ENCODE data around the gene RAB20. TPM values are rescaled to one million over a fixed set of nuclear protein-coding genes. Genes with fewer than 3 reads are reported as not detected.

RAB20 gene
- total RNA-seq, 1 experiment from 2014 or later, result 12.3 TPM

GRCh38 chr13:110498765-110499164 lies 62.8 kb downstream of the RAB20 start:
- H4K8ac ChIP-seq (replicated peaks; ENCODE audit: insufficient read length, low read depth, low read length), result no peak overlapping the region
- Mint-ChIP-seq H3K27ac (no peak overlapping the region), H3K27me3 (ENCODE audit: low read depth) (no peaks in the 10 kb centered on the region)

More at GRCh38 chr13:110498765-110499164, 62.8 kb downstream of the RAB20 start:
- no peak overlapping the region for H2AFZ ChIP-seq (ENCODE audit: low read length)
- no peak overlapping the region for H2BK15ac ChIP-seq (ENCODE audit: low read depth, low read length)
- no peak overlapping the region for H2BK120ac ChIP-seq (ENCODE audit: low read depth, low read length, poor library complexity, severe bottlenecking)
- H2BK5ac ChIP-seq (ENCODE audit: insufficient read length, low read length), result no peak overlapping the region
- Mint-ChIP-seq H3K4me3 (no peak overlapping the region), H3K9me3 (peaks cover 0 to 9% of the 10 kb centered on the region in 2 experiments; a peak in 1 of 5 replicates), H3K4me1 (no peaks in the 10 kb centered on the region), H3K36me3 (ENCODE audit: insufficient read depth in 1 of 3, low read depth in 3 of 3) (peaks cover 62 to 80% (median 80%) of the 10 kb centered on the region in 3 experiments)
- H3K18ac ChIP-seq (ENCODE audit: insufficient read length, low read depth, low read length), result no peak overlapping the region
- no peaks in the 10 kb centered on the region for H3K27me3 ChIP-seq (ENCODE audit: insufficient read depth, low read length)
- H4K91ac ChIP-seq (ENCODE audit: insufficient read length, low read depth, low read length), result no peak overlapping the region
- no peaks in the 10 kb centered on the region for H4K20me1 ChIP-seq (ENCODE audit: control insufficient read depth, insufficient read depth, insufficient read length)
- no peak overlapping the region for H3K56ac ChIP-seq (ENCODE audit: insufficient read length, low read depth, low read length)
- H3K9ac ChIP-seq (ENCODE audit: extremely low read depth, insufficient read length, low read length), result no peak overlapping the region
- no peaks in the 10 kb centered on the region for H3K79me2 ChIP-seq (ENCODE audit: insufficient read depth, low read length)
- no peaks in the 10 kb centered on the region for H3K23me2 ChIP-seq (ENCODE audit: insufficient read length, low read depth, low read length, poor library complexity, severe bottlenecking)
- H3K9me3 ChIP-seq (ENCODE audit: control insufficient read depth, low read depth, low read length), result no peaks in the 10 kb centered on the region
- TF ChIP-seq, protein P1, sequence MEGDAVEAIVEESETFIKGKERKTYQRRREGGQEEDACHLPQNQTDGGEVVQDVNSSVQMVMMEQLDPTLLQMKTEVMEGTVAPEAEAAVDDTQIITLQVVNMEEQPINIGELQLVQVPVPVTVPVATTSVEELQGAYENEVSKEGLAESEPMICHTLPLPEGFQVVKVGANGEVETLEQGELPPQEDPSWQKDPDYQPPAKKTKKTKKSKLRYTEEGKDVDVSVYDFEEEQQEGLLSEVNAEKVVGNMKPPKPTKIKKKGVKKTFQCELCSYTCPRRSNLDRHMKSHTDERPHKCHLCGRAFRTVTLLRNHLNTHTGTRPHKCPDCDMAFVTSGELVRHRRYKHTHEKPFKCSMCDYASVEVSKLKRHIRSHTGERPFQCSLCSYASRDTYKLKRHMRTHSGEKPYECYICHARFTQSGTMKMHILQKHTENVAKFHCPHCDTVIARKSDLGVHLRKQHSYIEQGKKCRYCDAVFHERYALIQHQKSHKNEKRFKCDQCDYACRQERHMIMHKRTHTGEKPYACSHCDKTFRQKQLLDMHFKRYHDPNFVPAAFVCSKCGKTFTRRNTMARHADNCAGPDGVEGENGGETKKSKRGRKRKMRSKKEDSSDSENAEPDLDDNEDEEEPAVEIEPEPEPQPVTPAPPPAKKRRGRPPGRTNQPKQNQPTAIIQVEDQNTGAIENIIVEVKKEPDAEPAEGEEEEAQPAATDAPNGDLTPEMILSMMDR (conservative IDR thresholded peaks at IDR 0.05), result no peak
- H2BK12ac ChIP-seq (ENCODE audit: insufficient read length, low read depth, low read length), result no peak overlapping the region
- H3K79me1 ChIP-seq (ENCODE audit: insufficient read depth, low read depth, low read length, poor library complexity, severe bottlenecking), result no peaks in the 10 kb centered on the region
- H3K4me1 ChIP-seq (ENCODE audit: insufficient read depth, low read length), result no peaks in the 10 kb centered on the region
- no peak for DNase-seq
- no peak overlapping the region for H4K5ac ChIP-seq (ENCODE audit: insufficient read length, low read depth, low read length)
- no peak overlapping the region for H2AK5ac ChIP-seq (ENCODE audit: insufficient read length, low read length)
- H3K27ac ChIP-seq (ENCODE audit: insufficient read length, low read depth, low read length), result no peak overlapping the region
- H3K4ac ChIP-seq (ENCODE audit: low read depth, low read length), result no peak overlapping the region
- no peak overlapping the region for H3K4me2 ChIP-seq (ENCODE audit: insufficient read depth, insufficient read length, low read length)
- H2BK20ac ChIP-seq (ENCODE audit: low read depth, low read length, poor library complexity, severe bottlenecking), result no peak overlapping the region
- WGBS (ENCODE audit: extremely low coverage, insufficient read length, low lambda C conversion rate), result no CpG with 5 or more reads among the region's 10 CpGs
- H3K23ac ChIP-seq (ENCODE audit: insufficient read length, low read depth, low read length), result no peak overlapping the region
- H3K14ac ChIP-seq (ENCODE audit: insufficient read depth, low read length), result no peak overlapping the region
- no peak overlapping the region for H3T11ph ChIP-seq (ENCODE audit: low read length)
